WTC11 (cell line): Measurements from ENCODE around the gene PDXP. TPM values are rescaled to one million over a fixed set of nuclear protein-coding genes. Genes with fewer than 3 reads are reported as not detected.

Source experiments
- GABPB1 ChIP-seq: sonication (generic); formaldehyde crosslinking; IDR thresholded peaks from 2 replicates; pipeline ENCODE4 v1.8.1; 2023; ENCODE audit warnings: mild to moderate bottlenecking, missing genetic modification reagents
- JAZF1 ChIP-seq: fragments of 250-450 bp; sonication (Bioruptor Pico); IDR thresholded peaks from 2 replicates; pipeline ENCODE4 v1.9.0; 2021; ENCODE audit warnings: moderate library complexity, mild to moderate bottlenecking, inconsistent platforms
- JUN ChIP-seq: sonication (generic); formaldehyde crosslinking; IDR thresholded peaks from 2 replicates; pipeline ENCODE4 v1.8.0; 2023; ENCODE audit warnings: mild to moderate bottlenecking, missing genetic modification reagents
- SMAD4 ChIP-seq: sonication (generic); formaldehyde crosslinking; IDR thresholded peaks from 2 replicates; pipeline ENCODE4 v1.8.0; 2022; ENCODE audit warnings: mild to moderate bottlenecking, missing genetic modification reagents
- TCF7 ChIP-seq: sonication (generic); formaldehyde crosslinking; IDR thresholded peaks from 2 replicates; pipeline ENCODE4 v1.8.0; 2022; ENCODE audit warnings: mild to moderate bottlenecking, low read depth, missing genetic modification reagents, moderate library complexity
- ZNF423 ChIP-seq: fragments of 250-450 bp; sonication (Bioruptor Pico); IDR thresholded peaks from 2 replicates; pipeline ENCODE4 v2.1.2; 2022; ENCODE audit warnings: mild to moderate bottlenecking, moderate library complexity
- total RNA-seq: library from RNA; stranded (reverse); gene quantifications from 3 replicates; pipeline ENCODE4 v1.2.3, GENCODE V29; 2021
- TF ChIP-seq, protein P1 (sequence below): sonication (generic); formaldehyde crosslinking; IDR thresholded peaks from 2 replicates; pipeline ENCODE4 v1.8.1; 2023; ENCODE audit warnings: mild to moderate bottlenecking, missing genetic modification reagents
- TF ChIP-seq, protein P2 (sequence below): fragments of 250-450 bp; sonication (Bioruptor Pico); IDR thresholded peaks from 2 replicates; pipeline ENCODE4 v2.1.2; 2022; ENCODE audit warnings: mild to moderate bottlenecking, moderate library complexity
- TF ChIP-seq, protein P3 (sequence below): sonication (generic); formaldehyde crosslinking; IDR thresholded peaks from 2 replicates; pipeline ENCODE4 v1.8.1; 2022; ENCODE audit warnings: low read depth, missing genetic modification reagents, borderline replicate concordance
- TF ChIP-seq, protein P4 (sequence below): sonication (generic); formaldehyde crosslinking; IDR thresholded peaks from 2 replicates; pipeline ENCODE4 v1.8.0; 2023; ENCODE audit warnings: missing genetic modification reagents, mild to moderate bottlenecking, borderline replicate concordance
- TF ChIP-seq, protein P5 (sequence below): sonication (generic); formaldehyde crosslinking; IDR thresholded peaks from 2 replicates; pipeline ENCODE4 v1.8.1; 2023; ENCODE audit warnings: mild to moderate bottlenecking, missing genetic modification reagents, borderline replicate concordance
- TF ChIP-seq, protein P6 (sequence below): fragments of 200-600 bp; IDR thresholded peaks from 2 replicates; pipeline ENCODE4 v1.8.0; 2022; ENCODE audit warnings: antibody characterized with exemption
- TF ChIP-seq, protein P7 (sequence below): sonication (generic); formaldehyde crosslinking; IDR thresholded peaks from 2 replicates; pipeline ENCODE4 v1.8.0; 2022; ENCODE audit warnings: mild to moderate bottlenecking, missing genetic modification reagents
- TF ChIP-seq, protein P8 (sequence below): fragments of 250-450 bp; sonication (Bioruptor Pico); IDR thresholded peaks from 2 replicates; pipeline ENCODE4 v1.8.0; 2021; ENCODE audit warnings: mild to moderate bottlenecking
- TF ChIP-seq, protein P9 (sequence below): fragments of 250-450 bp; sonication (Bioruptor Pico); IDR thresholded peaks from 2 replicates; pipeline ENCODE4 v1.9.0; 2021; ENCODE audit warnings: mild to moderate bottlenecking, borderline replicate concordance

Gene PDXP
- total RNA-seq, 1 experiment from 2014 or later, result 36.1 TPM

DNA sequence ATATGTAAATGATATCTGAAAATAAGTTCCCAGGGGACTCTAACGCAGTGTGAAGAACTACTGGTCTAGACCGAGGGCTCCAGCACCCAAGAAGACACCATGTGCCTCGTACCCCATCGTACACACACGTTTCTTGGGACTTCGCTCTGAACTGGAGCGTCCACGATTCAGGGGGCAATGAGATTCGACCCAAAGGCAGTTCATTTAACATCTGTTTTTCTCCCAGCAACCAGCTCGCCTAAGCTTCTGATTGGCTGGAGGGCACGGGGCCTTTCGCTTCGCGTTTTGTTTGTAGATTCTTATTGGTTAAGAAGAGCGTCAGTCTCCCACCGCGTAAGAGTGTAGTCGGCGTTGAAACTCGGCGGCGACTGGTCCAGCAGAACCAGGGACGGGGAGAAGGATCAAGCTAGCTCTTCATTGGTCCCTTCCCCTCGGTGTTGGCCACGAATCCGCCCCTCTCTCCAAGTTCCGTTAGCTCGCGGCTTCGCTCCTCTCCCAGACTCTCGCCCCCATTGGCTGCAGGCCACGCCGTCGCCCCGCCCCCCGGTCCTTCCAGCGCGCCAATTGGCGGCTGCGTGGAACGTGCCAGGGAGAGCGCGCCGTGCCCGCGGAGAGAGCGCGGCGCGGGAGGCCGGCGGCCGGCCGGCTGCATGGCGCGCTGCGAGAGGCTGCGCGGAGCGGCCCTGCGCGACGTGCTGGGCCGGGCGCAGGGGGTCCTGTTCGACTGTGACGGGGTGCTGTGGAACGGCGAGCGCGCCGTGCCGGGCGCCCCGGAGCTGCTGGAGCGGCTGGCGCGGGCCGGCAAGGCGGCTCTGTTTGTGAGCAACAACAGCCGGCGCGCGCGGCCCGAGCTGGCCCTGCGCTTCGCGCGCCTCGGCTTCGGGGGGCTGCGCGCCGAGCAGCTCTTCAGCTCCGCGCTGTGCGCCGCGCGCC lies at the start of gene PDXP (continued):
- TF ChIP-seq, protein P1, sequence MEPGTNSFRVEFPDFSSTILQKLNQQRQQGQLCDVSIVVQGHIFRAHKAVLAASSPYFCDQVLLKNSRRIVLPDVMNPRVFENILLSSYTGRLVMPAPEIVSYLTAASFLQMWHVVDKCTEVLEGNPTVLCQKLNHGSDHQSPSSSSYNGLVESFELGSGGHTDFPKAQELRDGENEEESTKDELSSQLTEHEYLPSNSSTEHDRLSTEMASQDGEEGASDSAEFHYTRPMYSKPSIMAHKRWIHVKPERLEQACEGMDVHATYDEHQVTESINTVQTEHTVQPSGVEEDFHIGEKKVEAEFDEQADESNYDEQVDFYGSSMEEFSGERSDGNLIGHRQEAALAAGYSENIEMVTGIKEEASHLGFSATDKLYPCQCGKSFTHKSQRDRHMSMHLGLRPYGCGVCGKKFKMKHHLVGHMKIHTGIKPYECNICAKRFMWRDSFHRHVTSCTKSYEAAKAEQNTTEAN (CRISPR knock-in tag), result no peak
- 0 out of 2 replicates have a peak, but pooled peaks have one; percentile 57 for TF ChIP-seq JUN (CRISPR knock-in tag)
- TF ChIP-seq, protein P2, sequence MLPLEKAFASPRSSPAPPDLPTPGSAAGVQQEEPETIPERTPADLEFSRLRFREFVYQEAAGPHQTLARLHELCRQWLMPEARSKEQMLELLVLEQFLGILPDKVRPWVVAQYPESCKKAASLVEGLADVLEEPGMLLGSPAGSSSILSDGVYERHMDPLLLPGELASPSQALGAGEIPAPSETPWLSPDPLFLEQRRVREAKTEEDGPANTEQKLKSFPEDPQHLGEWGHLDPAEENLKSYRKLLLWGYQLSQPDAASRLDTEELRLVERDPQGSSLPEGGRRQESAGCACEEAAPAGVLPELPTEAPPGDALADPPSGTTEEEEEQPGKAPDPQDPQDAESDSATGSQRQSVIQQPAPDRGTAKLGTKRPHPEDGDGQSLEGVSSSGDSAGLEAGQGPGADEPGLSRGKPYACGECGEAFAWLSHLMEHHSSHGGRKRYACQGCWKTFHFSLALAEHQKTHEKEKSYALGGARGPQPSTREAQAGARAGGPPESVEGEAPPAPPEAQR (CRISPR knock-in tag), result no peak
- TF ChIP-seq, protein P3, sequence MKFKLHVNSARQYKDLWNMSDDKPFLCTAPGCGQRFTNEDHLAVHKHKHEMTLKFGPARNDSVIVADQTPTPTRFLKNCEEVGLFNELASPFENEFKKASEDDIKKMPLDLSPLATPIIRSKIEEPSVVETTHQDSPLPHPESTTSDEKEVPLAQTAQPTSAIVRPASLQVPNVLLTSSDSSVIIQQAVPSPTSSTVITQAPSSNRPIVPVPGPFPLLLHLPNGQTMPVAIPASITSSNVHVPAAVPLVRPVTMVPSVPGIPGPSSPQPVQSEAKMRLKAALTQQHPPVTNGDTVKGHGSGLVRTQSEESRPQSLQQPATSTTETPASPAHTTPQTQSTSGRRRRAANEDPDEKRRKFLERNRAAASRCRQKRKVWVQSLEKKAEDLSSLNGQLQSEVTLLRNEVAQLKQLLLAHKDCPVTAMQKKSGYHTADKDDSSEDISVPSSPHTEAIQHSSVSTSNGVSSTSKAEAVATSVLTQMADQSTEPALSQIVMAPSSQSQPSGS (CRISPR knock-in tag), result no peak
- TF ChIP-seq GABPB1 (CRISPR knock-in tag), result no peak
- no peak for TF ChIP-seq JAZF1 (CRISPR knock-in tag)
- TF ChIP-seq, protein P4, sequence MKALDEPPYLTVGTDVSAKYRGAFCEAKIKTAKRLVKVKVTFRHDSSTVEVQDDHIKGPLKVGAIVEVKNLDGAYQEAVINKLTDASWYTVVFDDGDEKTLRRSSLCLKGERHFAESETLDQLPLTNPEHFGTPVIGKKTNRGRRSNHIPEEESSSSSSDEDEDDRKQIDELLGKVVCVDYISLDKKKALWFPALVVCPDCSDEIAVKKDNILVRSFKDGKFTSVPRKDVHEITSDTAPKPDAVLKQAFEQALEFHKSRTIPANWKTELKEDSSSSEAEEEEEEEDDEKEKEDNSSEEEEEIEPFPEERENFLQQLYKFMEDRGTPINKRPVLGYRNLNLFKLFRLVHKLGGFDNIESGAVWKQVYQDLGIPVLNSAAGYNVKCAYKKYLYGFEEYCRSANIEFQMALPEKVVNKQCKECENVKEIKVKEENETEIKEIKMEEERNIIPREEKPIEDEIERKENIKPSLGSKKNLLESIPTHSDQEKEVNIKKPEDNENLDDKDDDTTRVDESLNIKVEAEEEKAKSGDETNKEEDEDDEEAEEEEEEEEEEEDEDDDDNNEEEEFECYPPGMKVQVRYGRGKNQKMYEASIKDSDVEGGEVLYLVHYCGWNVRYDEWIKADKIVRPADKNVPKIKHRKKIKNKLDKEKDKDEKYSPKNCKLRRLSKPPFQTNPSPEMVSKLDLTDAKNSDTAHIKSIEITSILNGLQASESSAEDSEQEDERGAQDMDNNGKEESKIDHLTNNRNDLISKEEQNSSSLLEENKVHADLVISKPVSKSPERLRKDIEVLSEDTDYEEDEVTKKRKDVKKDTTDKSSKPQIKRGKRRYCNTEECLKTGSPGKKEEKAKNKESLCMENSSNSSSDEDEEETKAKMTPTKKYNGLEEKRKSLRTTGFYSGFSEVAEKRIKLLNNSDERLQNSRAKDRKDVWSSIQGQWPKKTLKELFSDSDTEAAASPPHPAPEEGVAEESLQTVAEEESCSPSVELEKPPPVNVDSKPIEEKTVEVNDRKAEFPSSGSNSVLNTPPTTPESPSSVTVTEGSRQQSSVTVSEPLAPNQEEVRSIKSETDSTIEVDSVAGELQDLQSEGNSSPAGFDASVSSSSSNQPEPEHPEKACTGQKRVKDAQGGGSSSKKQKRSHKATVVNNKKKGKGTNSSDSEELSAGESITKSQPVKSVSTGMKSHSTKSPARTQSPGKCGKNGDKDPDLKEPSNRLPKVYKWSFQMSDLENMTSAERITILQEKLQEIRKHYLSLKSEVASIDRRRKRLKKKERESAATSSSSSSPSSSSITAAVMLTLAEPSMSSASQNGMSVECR (CRISPR knock-in tag), result peak; percentile 75
- TF ChIP-seq ZNF423, result no peak
- TF ChIP-seq, protein P5, sequence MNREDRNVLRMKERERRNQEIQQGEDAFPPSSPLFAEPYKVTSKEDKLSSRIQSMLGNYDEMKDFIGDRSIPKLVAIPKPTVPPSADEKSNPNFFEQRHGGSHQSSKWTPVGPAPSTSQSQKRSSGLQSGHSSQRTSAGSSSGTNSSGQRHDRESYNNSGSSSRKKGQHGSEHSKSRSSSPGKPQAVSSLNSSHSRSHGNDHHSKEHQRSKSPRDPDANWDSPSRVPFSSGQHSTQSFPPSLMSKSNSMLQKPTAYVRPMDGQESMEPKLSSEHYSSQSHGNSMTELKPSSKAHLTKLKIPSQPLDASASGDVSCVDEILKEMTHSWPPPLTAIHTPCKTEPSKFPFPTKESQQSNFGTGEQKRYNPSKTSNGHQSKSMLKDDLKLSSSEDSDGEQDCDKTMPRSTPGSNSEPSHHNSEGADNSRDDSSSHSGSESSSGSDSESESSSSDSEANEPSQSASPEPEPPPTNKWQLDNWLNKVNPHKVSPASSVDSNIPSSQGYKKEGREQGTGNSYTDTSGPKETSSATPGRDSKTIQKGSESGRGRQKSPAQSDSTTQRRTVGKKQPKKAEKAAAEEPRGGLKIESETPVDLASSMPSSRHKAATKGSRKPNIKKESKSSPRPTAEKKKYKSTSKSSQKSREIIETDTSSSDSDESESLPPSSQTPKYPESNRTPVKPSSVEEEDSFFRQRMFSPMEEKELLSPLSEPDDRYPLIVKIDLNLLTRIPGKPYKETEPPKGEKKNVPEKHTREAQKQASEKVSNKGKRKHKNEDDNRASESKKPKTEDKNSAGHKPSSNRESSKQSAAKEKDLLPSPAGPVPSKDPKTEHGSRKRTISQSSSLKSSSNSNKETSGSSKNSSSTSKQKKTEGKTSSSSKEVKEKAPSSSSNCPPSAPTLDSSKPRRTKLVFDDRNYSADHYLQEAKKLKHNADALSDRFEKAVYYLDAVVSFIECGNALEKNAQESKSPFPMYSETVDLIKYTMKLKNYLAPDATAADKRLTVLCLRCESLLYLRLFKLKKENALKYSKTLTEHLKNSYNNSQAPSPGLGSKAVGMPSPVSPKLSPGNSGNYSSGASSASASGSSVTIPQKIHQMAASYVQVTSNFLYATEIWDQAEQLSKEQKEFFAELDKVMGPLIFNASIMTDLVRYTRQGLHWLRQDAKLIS (CRISPR knock-in tag), result no peak
- TF ChIP-seq, protein P6, sequence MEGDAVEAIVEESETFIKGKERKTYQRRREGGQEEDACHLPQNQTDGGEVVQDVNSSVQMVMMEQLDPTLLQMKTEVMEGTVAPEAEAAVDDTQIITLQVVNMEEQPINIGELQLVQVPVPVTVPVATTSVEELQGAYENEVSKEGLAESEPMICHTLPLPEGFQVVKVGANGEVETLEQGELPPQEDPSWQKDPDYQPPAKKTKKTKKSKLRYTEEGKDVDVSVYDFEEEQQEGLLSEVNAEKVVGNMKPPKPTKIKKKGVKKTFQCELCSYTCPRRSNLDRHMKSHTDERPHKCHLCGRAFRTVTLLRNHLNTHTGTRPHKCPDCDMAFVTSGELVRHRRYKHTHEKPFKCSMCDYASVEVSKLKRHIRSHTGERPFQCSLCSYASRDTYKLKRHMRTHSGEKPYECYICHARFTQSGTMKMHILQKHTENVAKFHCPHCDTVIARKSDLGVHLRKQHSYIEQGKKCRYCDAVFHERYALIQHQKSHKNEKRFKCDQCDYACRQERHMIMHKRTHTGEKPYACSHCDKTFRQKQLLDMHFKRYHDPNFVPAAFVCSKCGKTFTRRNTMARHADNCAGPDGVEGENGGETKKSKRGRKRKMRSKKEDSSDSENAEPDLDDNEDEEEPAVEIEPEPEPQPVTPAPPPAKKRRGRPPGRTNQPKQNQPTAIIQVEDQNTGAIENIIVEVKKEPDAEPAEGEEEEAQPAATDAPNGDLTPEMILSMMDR, result no peak
- no peak for TF ChIP-seq TCF7
- TF ChIP-seq, protein P7, sequence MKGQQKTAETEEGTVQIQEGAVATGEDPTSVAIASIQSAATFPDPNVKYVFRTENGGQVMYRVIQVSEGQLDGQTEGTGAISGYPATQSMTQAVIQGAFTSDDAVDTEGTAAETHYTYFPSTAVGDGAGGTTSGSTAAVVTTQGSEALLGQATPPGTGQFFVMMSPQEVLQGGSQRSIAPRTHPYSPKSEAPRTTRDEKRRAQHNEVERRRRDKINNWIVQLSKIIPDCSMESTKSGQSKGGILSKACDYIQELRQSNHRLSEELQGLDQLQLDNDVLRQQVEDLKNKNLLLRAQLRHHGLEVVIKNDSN, result peak; percentile 58
- TF ChIP-seq, protein P8, sequence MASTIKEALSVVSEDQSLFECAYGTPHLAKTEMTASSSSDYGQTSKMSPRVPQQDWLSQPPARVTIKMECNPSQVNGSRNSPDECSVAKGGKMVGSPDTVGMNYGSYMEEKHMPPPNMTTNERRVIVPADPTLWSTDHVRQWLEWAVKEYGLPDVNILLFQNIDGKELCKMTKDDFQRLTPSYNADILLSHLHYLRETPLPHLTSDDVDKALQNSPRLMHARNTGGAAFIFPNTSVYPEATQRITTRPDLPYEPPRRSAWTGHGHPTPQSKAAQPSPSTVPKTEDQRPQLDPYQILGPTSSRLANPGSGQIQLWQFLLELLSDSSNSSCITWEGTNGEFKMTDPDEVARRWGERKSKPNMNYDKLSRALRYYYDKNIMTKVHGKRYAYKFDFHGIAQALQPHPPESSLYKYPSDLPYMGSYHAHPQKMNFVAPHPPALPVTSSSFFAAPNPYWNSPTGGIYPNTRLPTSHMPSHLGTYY (CRISPR knock-in tag), result 0 out of 2 replicates have a peak, but pooled peaks have one; percentile 19
- no peak for TF ChIP-seq SMAD4 (CRISPR knock-in tag)
- TF ChIP-seq, protein P9, sequence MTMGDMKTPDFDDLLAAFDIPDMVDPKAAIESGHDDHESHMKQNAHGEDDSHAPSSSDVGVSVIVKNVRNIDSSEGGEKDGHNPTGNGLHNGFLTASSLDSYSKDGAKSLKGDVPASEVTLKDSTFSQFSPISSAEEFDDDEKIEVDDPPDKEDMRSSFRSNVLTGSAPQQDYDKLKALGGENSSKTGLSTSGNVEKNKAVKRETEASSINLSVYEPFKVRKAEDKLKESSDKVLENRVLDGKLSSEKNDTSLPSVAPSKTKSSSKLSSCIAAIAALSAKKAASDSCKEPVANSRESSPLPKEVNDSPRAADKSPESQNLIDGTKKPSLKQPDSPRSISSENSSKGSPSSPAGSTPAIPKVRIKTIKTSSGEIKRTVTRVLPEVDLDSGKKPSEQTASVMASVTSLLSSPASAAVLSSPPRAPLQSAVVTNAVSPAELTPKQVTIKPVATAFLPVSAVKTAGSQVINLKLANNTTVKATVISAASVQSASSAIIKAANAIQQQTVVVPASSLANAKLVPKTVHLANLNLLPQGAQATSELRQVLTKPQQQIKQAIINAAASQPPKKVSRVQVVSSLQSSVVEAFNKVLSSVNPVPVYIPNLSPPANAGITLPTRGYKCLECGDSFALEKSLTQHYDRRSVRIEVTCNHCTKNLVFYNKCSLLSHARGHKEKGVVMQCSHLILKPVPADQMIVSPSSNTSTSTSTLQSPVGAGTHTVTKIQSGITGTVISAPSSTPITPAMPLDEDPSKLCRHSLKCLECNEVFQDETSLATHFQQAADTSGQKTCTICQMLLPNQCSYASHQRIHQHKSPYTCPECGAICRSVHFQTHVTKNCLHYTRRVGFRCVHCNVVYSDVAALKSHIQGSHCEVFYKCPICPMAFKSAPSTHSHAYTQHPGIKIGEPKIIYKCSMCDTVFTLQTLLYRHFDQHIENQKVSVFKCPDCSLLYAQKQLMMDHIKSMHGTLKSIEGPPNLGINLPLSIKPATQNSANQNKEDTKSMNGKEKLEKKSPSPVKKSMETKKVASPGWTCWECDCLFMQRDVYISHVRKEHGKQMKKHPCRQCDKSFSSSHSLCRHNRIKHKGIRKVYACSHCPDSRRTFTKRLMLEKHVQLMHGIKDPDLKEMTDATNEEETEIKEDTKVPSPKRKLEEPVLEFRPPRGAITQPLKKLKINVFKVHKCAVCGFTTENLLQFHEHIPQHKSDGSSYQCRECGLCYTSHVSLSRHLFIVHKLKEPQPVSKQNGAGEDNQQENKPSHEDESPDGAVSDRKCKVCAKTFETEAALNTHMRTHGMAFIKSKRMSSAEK, result no peak
